DMS114 treated with DMSO at 0.1 percent for 48 hours (cell line): ENCODE measurements around the gene TNPO2.
"Not testable (repeated sequence)": the region's sequence is repeated elsewhere in the genome, so short reads cannot be mapped to it uniquely, and the experiment has no call there.

Experiments
- DNase-seq: peaks from one replicate; lab custom pipeline; 2025; ENCODE audit not compliant: unreplicated experiment; lab: John Stamatoyannopoulos, UW

The TNPO2 gene

DNA sequence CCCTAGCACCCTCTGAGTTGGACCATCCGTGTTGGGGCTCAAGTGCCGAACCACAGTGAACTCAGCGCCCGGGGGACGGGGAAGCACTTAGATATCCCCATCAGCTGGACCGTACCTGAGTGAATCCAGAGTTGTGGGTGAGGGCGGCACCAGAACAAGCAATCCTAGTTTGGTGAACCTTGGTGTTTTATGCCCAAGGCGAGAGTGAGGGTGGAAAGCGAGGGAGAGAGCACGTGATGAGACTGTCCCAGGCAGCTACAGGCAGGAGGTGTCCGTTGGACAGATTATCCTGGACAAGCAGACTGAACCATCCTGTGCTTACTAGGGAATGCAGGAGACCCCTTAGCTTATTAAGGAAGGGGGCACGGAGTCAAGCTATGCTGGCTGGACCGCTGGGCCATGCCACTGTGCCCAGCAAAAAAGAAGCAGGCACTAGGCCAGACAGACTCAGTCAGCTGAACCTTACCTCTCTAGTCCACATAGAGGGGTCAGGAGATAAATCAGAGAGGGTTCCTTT, 14.2 kb upstream of the TNPO2 start:
- no peak for DNase-seq

DNA sequence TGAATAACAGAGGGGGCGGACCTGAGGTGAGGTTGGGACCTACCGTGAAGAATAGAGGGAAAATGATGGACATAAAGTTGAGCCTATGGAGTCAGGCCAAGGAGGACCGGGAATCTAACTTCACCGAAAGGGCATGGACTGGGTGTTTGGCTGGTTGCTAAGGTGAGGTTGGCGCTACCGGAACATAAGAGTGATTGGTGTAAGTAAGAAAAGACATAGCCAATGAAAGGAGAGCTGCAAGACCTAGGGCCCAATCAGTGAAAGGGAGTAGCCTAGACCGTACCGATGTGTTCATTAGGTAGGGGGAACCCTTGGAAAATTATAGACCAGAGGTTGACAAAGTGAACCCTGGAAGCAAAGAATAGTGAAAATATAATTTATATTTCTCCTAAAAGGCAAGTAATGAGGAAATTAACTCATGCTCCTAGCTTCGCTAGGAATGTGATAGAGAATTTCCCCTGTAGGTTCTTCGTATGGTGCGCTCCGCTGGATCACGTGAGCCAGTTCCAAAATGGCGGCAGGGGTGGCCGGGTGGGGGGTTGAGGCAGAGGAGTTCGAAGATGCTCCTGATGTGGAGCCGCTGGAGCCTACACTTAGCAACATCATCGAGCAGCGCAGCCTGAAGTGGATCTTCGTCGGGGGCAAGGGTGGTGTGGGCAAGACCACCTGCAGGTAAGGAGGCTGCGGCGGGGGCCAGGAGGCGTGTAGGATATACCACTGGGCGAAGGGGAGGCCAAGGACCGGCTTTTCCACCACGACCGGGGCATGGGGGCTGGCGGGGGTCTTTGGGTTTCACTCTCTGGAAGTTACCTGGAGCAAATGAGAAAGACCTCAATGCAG, 13.5 kb upstream of the TNPO2 start, which contains the start of gene GET3:
TSS of gene GET3 (plus strand) at position 503 of the 840 bp plus-strand sequence. CDS start at position 512, 9 bp downstream.
- peak; percentile 96 for DNase-seq

DNA sequence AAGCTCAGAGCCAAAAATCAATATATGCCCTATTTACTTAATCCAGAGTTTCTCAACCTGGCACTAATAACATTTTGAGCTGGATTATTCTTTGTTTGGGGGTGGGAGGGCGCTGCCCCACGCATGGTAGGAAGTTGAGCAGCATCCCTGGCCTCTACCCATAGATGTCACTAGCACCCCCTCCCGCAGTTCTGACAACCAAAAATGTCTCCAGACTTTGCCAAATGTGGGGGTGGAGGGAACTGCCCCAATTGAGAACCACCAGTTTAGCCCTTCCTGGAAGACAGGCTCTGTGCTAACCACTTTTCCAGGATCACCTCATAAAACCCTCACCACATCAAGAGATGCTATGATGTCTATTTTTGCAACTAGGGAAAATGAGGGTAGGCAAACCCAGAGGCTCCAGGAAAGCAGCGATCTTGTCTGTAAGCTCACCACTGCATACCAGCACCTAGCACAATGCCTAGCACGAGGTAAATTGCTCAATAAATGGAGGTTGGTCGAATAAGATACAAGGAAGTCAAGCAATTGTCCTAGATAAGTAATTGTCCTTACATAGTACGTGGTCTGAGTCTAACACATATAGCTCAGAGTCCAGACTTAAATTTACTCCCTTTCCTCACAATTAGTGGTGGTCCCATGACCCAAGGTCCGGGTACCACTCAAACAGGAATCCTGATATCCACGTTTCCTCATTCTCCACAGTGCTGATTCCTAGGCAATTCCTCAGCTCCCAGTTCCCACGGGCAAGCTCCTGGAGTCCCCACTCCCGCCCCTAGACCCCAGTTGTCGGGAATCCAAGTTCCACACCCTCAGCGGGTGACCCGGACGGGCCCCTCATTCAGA, 9.9 kb upstream of the TNPO2 start:
- DNase-seq: peak; percentile 17

DNA sequence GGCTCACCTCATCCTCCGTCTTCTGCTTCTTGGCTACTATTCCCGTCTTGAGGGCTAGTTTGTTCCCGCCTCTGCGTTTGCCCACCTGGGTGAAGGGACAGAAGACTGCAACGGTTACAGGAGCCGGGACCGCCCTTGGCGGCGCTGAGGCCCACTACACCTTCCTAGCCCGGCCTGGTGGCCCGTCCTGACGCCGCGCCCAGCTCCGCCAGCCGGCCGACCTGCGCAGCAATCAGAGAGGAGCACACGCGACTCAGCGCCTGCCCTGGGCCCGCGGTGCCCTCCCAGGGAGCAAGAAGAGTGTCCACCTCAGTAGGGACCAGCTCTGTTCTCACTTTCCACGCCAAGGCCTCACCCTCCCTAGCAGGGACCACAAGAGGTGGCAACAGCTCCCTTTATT, 7.6 kb upstream of the TNPO2 start:
- no peak for DNase-seq

DNA sequence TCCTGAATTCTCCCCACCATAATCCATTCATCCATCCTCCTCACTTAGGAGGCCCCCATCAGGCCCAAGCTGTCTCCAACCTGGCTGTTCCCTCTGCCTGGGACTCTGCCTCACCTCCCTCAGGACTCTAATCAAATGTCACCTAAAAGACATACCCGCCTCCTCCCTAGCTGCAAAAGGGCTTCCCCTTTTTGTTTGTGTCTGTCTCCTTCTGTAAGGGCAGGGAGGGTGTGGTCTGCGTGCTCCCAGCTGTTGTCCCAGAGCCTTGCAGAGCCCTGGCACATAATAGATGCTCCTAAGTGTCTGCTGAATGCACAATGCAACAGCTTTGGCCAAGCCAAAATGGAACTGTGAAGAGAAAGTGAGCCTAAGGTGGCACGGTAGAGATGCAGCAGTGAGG, 6.3 kb upstream of the TNPO2 start:
- no peak for DNase-seq

DNA sequence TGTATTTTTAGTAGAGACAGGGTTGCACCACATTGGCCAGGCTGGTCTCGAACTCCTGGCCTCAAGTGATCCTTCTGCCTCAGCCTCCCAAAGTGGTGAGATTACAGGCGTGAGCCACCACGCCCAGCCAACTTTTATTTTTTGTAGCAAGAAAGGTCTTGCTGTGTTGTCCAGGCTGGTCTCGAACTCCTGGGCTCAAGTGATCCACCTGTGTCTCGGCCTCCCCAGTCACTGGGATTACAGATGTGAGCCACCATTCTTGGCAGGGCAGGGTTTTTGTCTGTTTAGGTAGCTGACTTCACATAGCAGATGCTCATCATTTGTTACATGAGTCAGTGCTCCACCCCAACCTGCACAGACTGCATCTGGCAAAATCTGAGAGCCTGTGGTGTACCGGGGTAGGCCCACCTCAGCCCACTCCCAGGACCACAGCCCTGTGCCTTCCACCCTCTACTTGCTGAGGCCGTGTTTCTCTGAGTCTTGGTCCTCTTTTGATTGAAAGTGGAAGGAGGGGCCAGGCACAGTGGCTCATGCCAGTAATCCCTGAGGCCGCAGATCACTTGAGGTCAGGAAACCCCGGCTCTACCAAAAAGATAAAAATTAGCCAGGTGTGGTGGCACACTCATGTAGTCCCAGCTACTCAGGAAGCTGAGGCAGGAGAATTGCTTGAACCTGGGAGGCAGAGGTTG, 4.2 kb upstream of the TNPO2 start:
- no peak for DNase-seq

DNA sequence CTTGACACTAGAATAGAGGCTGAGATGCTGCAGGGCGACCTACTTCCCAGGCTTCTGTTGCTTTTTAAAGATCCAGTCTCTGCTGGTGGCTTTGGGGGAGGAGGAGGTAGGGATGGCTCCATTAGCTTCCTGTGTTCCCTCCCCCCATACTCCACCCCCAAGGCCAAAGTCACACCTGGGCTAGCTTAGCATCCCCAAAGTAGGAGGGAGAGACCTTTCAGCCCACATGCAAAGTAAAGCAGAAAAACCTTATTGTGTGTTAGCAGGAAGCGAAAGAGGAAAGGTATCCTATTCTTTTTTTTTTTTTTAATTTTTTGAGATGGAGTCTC, 3.2 kb upstream of the TNPO2 start:
- DNase-seq: no peak

DNA sequence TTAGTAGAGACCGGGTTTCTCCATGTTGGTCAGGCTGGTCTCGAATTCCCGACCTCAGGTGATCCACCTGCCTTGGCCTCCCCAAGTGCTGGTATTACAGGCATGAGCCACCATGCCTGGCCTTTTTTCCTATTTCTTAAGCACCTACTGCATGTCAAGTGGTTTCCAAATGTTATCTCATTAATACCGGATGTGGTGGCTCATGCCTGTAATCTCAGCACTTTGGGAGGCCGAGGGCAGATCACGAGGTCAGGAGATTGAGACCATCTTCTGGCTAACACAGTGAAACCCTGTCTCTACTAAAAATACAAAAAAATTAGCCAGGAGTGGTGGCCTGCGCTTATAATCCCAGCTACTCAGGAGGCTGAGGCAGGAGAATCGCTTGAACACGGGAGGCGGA, 1.9 kb upstream of the TNPO2 start:
- not testable (repeated sequence) for DNase-seq

DNA sequence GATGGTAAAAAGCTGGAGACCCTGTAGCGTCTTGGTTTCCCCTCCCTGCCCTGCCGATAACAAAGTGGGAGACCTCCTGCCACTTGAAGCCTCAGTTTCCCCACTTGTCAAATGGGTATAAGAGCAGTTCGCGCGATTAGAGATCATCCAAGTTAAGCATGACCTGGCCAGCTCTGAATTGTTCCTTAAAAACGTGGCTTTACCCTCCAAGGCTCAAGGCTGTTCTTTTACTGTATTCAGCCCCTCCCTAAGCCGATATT, 421 bp downstream of the TNPO2 start:
- no peak for DNase-seq

DNA sequence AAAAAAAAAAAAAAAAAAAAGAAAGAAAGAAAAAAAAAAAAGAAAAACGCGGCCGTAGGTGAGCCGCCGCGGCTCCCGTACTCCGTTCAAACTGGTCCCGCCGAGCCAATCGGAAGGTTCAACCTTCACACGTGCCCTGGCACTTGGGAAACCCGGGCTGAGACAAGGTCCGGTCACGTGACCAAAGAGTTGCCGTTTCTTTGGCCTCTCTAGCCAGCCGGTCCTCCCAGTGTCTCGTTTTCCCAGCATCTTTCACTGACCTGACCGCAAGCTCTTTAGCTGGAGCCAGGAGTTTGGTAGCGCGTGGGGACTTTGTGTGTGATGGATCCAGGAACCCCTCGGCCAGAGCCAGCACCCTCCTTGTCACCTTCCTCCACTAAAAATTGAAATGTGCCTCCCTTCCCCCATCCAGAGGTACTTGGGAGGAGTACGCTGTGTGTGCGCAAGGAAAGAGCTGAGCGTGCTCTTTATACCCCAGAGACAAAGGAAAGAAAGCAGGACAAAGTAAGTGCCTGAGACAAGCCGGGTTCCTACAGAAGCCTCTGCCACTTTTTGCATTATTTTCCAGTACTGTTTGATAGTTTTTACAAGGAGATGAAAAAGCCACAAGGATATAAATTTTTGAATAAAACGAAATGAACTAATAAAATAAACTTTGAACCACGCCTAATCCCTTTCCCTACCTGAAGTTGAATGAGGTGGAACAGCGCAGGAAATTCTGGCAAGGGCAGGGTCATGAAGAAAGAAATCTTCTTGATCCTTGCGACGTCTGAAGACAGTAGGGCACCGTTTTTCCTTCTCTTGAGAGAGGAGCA, 959 bp downstream of the TNPO2 start:
- DNase-seq: peak; percentile 91

DNA sequence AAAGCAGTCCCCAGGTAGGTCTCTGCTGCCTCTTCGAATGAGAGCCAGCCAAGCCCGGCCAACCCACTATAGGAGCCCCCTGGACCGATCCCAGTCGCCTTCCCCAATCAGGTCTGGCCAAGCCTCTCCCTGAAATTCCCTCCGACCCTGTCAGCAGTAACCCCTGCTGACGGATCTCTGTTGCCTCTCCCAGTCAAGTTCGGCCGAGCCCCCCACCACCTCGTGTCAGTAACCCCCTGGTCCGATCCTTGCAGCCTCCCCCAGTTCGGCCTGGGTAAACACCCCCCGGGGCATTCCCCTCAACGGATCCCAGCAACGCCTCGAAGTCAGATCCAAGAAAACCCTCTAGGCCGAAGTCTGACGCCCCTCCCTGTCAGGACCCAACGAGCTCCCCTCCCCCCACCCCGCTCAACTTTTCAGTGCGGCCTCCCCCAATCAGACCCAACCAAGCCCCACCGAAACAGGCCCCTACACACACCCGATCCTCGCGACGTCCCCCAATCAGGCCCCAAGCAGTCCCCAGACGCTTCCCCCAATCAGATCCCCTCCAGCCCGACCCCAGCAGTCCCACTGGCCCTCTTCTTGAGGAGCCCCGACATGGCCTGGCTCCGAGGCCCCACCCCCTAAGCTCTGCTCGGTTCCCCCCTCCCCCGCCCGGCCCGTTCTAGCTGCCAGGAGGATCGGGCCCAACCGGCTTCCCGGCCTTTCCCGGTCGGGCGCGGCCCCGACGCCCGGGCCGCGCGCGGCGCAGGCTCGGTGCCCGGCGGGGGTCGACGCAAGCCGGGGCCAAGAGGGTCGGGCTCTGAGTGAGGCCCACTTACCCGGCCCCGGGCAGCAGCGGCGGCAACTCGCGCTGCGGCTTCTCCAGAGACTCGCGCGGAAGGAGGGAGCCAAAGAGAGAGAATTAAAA, 1.8 kb downstream of the TNPO2 start:
- no peak for DNase-seq

DNA sequence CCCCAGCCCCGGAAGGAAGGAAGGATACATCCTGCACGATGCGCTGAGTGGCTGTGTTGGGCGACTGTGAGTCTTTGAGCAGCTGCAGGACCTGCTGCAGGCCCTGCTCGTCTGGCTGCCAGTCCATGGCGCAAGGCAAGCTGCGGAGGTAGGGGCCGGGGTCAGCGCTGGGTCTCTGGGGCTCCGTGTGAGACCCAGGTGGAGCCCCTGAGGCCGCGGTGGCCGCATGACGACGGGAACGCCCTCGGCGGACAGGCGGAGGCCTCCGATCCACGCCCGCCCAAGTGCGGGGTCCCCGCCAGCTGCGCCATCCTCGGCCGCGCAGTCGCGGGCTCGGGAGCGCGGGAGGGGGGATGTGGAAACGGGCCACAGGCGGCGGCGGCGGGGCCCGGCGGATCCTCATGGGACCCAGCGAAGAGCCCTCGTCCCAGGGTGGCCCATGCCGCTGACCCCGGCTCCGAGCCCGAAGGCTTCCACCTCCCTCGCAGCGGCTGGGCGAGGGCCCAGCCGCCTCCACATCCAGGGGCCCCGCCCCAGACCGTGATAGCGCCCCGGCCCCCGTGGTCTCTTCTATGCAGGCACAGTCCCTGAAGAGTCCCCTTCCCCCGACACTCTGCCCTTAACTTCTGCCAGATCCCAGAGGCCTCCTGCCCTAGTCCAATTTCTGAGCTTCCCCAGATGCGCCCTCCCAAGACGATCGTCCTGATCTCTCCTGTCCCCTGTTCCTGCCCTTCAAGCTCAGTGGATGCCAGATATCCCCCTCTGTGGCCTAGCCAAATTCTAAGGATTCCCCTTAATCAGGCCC, 2.7 kb downstream of the TNPO2 start:
- DNase-seq: no peak

DNA sequence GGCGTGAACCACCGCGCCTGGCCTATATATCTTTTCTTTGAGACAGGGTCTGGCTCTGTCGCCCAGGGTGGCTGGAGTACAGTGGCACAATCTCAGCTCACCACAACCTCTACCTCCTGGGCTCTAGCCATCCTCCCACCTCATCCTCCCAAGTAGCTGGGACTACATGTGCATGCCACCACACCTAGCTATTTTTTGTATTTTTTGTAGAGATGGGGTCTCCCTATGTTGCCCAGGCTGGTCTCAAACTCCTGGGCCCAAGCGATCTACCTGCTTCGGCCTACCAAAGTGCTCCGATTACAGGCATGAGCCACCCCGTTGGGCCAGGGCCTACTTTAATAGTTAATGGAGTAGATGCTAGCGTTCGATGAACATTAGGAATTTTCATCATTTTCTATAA, 3.4 kb downstream of the TNPO2 start:
- no peak for DNase-seq

DNA sequence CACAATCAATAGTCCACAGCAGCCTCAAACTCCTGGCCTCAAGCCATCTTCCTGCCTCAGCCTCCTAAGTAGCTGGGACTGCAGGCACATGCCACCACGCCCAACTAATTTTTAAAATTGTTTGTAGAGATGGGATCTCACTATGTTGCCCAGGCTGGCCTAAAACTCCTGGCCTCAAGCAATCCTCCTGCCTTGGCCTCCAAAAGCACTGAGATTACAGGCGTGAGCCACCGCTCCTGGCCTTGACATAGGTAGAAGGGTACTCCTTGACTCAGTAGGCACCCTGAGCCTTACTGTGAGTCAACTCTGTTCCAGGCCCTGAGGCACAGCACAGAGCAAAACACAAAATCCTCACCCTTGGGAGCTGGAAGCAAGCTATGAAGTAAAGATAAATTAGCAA, 7.8 kb downstream of the TNPO2 start:
- no peak for DNase-seq

DNA sequence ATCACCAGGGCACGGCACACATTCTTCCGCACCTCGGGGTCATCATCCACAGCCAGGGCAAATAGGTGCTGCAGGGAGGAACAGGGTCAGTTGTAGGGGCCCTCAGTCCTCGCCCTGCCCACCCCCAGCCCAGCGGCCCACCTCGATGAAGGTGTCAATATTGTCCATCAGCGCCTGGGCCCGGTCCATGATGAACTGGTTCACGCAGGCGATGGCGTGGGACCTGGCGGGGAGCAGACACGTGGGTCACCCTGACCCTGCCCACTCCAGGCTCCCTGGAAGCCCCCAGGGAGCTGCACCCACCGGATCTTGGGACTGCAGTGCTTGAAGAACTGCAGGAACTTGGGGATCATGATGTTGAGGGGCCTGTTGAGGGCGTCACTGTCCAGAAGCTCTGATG, 8.6 kb downstream of the TNPO2 start:
- DNase-seq: no peak

DNA sequence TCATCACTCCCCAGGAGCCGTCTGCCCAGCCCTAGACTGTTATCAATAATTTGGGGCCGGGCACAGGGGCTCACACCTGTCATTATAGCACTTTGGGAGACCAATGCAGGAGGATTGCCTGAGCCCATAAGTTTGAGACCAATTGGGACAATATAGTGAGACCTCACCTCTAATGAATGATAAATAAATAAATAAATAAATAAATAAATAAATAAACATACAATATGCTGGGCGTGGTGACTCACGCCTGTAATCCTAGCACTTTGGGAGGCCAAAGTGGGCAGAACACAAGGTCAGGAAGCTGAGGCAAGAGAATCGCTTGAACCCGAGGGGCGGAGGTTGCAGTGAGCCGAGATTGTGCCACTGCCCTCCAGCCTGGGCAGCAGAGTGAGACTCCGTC, 10.4 kb downstream of the TNPO2 start:
- DNase-seq: not testable (repeated sequence)

DNA sequence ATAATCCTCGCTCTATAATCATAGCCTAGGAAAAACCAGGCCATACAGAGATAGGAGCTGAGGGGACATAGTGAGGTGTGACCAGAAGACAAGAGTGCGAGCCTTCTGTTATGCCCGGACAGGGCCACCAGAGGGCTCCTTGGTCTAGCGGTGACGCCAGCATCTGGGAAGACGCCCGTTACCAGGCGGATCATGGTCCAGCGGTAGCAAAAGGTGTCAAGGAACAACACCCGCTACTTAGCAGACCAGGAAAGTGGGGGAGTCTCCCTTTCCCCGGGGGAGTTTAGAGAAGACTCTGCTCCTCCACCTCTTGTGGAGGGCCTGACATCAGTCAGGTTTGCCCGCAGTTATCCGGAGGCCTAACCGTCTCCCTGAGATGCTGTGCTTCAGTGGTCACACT, 11.7 kb downstream of the TNPO2 start:
- DNase-seq: not testable (repeated sequence)

DNA sequence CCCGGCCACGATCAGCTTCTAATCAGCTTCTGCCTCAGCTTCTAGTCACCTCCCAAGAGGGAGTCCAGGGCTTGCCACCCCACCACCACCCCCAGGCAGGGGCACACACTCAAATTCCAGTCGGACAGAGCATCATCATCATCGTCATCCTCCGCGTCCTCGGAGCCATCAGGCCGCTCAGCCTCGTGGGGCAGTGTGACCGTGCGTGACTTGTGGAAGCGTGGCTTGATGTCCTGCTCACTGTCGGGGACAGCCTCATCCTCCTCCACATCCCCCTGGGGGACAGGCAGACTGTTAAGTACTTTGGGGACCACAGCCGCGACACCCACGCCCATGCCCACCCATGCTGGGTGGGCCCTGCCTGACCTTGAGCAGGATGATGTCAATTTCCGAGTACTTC, 12.5 kb downstream of the TNPO2 start:
- no peak for DNase-seq

DNA sequence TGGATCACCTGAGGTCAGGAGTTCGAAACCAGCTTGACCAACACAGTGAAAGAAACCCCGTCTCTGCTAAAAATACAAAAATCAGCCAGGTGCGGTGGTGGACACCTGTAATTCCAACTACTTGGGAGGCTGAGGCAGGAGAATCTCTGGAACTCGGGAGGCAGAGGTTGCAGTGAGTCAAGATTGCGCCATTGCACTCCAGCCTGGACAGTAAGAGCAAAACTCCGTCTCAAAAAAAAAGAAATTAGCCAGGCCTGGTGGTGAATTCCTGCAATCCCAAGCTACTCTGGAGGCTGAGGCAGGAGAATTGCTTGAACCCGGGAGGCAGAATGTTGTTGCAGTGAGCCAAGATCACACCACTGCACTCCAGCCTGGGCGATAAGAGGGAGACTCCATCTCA, 15.1 kb downstream of the TNPO2 start:
- no peak for DNase-seq
